ENCODE data around the gene CPO. TPM values are rescaled to one million over a fixed set of nuclear protein-coding genes. Genes with fewer than 3 reads are reported as not detected.

Gene CPO
- total and polyA plus RNA-seq, 9 of the 15 experiments (the other 6 are each of a cell fraction or from before 2014, with no cell fraction given) = not detected

DNA sequence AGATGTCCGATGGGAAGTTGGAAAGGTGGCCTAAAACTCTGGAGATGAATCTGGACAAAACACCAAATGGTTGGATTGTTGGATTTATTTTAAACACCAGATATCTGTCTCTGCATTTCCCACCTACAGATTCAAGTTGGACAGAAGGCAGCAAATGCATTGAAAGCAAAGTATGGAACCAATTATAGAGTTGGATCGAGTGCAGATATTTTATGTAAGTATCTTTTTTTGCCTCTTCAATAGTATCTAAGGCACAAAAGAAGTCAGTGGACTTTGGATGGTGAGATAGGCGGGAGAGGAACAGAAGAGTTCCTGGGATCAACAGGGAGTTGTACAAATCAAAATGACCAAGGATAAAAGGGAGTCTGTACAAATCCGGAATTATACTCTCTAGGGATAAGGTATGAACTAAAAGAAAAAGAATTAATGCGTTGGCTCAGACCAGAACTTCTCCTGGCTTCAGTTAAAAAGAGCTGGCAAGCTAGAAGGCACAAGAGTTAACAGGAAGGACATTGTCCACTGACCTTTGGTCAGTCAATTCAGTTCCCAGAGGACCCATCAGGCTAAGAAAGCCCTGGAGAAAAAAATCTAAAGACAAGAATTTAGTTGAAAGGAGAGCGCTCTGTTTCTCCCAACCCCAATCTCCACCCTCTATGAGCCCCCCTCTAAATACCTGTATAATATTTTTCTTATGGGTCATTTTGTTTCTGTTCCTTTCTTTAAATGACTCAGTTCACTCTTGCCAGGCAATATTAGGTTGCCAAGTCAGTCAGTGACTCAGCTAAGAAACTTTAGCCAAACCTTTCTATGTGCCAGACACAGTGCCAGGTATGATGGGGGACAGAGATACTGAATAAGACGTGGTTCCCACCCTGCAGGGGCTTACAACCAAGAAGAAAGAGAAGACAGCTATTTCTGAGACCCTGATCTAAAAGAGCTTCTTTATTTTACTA lies 29.1 kb downstream of the CPO start:
- Histone ChIP-seq H3K4me1 (replicated peaks in 1 of 2; ENCODE audit: control insufficient read depth in 2 of 2, insufficient read depth in 2 of 2, low read length in 2 of 2) (no peaks in the 10 kb centered on the region), H3K27ac (ENCODE audit: extremely low read depth, low read depth, low read length) (no peak overlapping the region), H3K4me3 (no peak overlapping the region), H4K20me1 (replicated peaks; ENCODE audit: control insufficient read depth, insufficient read depth, low read length) (no peaks in the 10 kb centered on the region), H3K79me2 (ENCODE audit: control insufficient read depth, insufficient read depth, low read length) (no peaks in the 10 kb centered on the region), H2AFZ (ENCODE audit: low read depth, low read length) (no peak overlapping the region), H3K9ac (ENCODE audit: insufficient read depth in 1 of 2, low read depth in 2 of 2, low read length in 2 of 2) (no peak overlapping the region), H3K9me1 (ENCODE audit: control insufficient read depth, insufficient read depth, low read length) (no peaks in the 10 kb centered on the region), H3K36me3 (ENCODE audit: control insufficient read depth, insufficient read depth, low read length) (no peaks in the 10 kb centered on the region), H3K27me3 (ENCODE audit: control insufficient read depth in 2 of 2, insufficient read depth in 2 of 2, low read length in 2 of 2) (no peaks in the 10 kb centered on the region; a peak in 2 of 5 replicates), H3K9me3 (replicated peaks; ENCODE audit: control insufficient read depth, insufficient read depth, low read depth, low read length) (no peaks in the 10 kb centered on the region), H3K4me2 (ENCODE audit: insufficient read depth, low read length) (no peak overlapping the region)
- intact Hi-C loops (cut with micrococcal nuclease) = no loop called here
- 0% methylated on average over 7 of the region's 7 CpGs for WGBS (ENCODE audit: insufficient coverage, low coverage, missing lambda C conversion rate)
- FAIRE-seq (no peak), DNase-seq (ENCODE audit: extremely low read depth in 1 of 4, low spot score in 3 of 4) (no peak), ATAC-seq (no peak)
- in situ Hi-C loops (cut with MboI) = no loop called here
- CTCF ChIA-PET (ENCODE audit: low intra/inter-chr PET ratio) = no interaction called here
- POLR2A ChIA-PET = no interaction called here
- BruUV-seq (replicated peaks) = no TSS peak
- no peak for TF ChIP-seq MEF2D (tag; conservative IDR thresholded peaks at IDR 0.05; ENCODE audit: low read depth)
- no peak for TF ChIP-seq ZNF644 (tag; IDR thresholded peaks at IDR 0.05; ENCODE audit: low read depth)
- TF ChIP-seq, protein P1, sequence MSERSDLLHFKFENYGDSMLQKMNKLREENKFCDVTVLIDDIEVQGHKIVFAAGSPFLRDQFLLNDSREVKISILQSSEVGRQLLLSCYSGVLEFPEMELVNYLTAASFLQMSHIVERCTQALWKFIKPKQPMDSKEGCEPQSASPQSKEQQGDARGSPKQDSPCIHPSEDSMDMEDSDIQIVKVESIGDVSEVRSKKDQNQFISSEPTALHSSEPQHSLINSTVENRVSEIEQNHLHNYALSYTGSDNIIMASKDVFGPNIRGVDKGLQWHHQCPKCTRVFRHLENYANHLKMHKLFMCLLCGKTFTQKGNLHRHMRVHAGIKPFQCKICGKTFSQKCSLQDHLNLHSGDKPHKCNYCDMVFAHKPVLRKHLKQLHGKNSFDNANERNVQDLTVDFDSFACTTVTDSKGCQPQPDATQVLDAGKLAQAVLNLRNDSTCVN (CRISPR knock-in tag; IDR thresholded peaks at IDR 0.05) = no peak
- TF ChIP-seq ZNF766 (CRISPR knock-in tag; conservative IDR thresholded peaks at IDR 0.05) = no peak
- no peak for TF ChIP-seq HNRNPH1 (optimal IDR thresholded peaks at IDR 0.05; ENCODE audit: low read depth, low read length)
- no peak for TF ChIP-seq TOE1 (IDR thresholded peaks at IDR 0.05; ENCODE audit: borderline replicate concordance)
- no peak for TF ChIP-seq TOE1 (CRISPR knock-in tag; IDR thresholded peaks at IDR 0.05; ENCODE audit: borderline replicate concordance, low read depth)
- no peak for TF ChIP-seq MTA2 (IDR thresholded peaks at IDR 0.05; ENCODE audit: low read depth)
- TF ChIP-seq ESRRB (CRISPR knock-in tag; IDR thresholded peaks at IDR 0.05; ENCODE audit: borderline replicate concordance) = no peak
- TF ChIP-seq SNRNP70 (optimal IDR thresholded peaks at IDR 0.05; ENCODE audit: low read depth, low read length) = no peak
- no peak for TF ChIP-seq CBFA2T3 (IDR thresholded peaks at IDR 0.05)
- no peak for TF ChIP-seq RBFOX2 (IDR thresholded peaks at IDR 0.05; ENCODE audit: low read depth, low read length)
- TF ChIP-seq, protein P2, sequence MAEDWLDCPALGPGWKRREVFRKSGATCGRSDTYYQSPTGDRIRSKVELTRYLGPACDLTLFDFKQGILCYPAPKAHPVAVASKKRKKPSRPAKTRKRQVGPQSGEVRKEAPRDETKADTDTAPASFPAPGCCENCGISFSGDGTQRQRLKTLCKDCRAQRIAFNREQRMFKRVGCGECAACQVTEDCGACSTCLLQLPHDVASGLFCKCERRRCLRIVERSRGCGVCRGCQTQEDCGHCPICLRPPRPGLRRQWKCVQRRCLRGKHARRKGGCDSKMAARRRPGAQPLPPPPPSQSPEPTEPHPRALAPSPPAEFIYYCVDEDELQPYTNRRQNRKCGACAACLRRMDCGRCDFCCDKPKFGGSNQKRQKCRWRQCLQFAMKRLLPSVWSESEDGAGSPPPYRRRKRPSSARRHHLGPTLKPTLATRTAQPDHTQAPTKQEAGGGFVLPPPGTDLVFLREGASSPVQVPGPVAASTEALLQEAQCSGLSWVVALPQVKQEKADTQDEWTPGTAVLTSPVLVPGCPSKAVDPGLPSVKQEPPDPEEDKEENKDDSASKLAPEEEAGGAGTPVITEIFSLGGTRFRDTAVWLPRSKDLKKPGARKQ (CRISPR knock-in tag; IDR thresholded peaks at IDR 0.05) = no peak
- no peak for TF ChIP-seq MTA1 (IDR thresholded peaks at IDR 0.05; ENCODE audit: borderline replicate concordance)
- no peak for TF ChIP-seq SPI1 (IDR thresholded peaks at IDR 0.05; ENCODE audit: borderline replicate concordance, low read depth, low read length)
- TF ChIP-seq, protein P3, sequence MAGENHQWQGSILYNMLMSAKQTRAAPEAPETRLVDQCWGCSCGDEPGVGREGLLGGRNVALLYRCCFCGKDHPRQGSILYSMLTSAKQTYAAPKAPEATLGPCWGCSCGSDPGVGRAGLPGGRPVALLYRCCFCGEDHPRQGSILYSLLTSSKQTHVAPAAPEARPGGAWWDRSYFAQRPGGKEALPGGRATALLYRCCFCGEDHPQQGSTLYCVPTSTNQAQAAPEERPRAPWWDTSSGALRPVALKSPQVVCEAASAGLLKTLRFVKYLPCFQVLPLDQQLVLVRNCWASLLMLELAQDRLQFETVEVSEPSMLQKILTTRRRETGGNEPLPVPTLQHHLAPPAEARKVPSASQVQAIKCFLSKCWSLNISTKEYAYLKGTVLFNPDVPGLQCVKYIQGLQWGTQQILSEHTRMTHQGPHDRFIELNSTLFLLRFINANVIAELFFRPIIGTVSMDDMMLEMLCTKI (IDR thresholded peaks at IDR 0.05; ENCODE audit: partially characterized antibody) = no peak
- no peak for TF ChIP-seq CC2D1A (IDR thresholded peaks at IDR 0.05)
- no peak for TF ChIP-seq SRSF7 (optimal IDR thresholded peaks at IDR 0.05; ENCODE audit: low read depth, low read length)
- TF ChIP-seq DMBX1 (CRISPR knock-in tag; IDR thresholded peaks at IDR 0.05; ENCODE audit: borderline replicate concordance) = no peak
